SK-N-MC (cell line): ENCODE data around the gene HIGD1C.
"Not testable (repeated sequence)": the region's sequence is repeated elsewhere in the genome, so short reads cannot be mapped to it uniquely, and the experiment has no call there.

Source experiments
- DNase-seq: peaks from one replicate; pipeline ENCODE4 v3.0.0-alpha.2; 2011; ENCODE audit warnings: low read depth, low spot score
- H3K27ac ChIP-seq: fragments of 200-600 bp; sonication (generic); 2 replicates; pipeline ENCODE4 v1.5.1; 2016; ENCODE audit warnings: mixed run types
- H3K36me3 ChIP-seq: fragments of 200-600 bp; sonication (generic); 2 replicates; pipeline ENCODE4 v1.6.1; 2017; ENCODE audit warnings: antibody characterized with exemption, low read length, mixed read lengths; ENCODE audit not compliant: insufficient read depth
- H3K4me3 ChIP-seq: fragments of 200-600 bp; sonication (generic); 2 replicates; pipeline ENCODE4 v1.5.1; 2016
- H3K9ac ChIP-seq: fragments of 200-600 bp; sonication (generic); 2 replicates; pipeline ENCODE4 v1.8.0; 2017; ENCODE audit warnings: mixed run types, mixed read lengths; ENCODE audit not compliant: insufficient read length
- H3K9me3 ChIP-seq: fragments of 200-600 bp; sonication (generic); 2 replicates; pipeline ENCODE4 v1.6.1; 2017; ENCODE audit warnings: low read depth, mild to moderate bottlenecking, antibody characterized with exemption, low read length, moderate library complexity, mixed read lengths
- EZH2 ChIP-seq: fragments of 200-600 bp; sonication (generic); IDR thresholded peaks from one replicate; pipeline ENCODE4 v1.6.1; 2017; ENCODE audit warnings: antibody characterized with exemption
- FOXP2 ChIP-seq: optimal IDR thresholded peaks from 2 replicates; pipeline ENCODE3; 2011; ENCODE audit warnings: mild to moderate bottlenecking, moderate library complexity; ENCODE audit not compliant: insufficient read depth; ENCODE audit errors: extremely low read length, control extremely low read depth
- POLR2AphosphoS5 ChIP-seq: IDR thresholded peaks from 2 replicates; pipeline ENCODE4 v1.6.1; 2012; ENCODE audit warnings: mild to moderate bottlenecking, low read depth, low read length, borderline replicate concordance

The HIGD1C gene

GRCh38 chr12:50923361-50924130, 28.8 kb upstream of the HIGD1C start:
- DNase-seq, result no peak
- no peaks in the 10 kb centered on the region for H3K36me3 ChIP-seq
- TF ChIP-seq FOXP2 (no peak), POLR2AphosphoS5 (no peak), EZH2 (no peak)
- H3K9me3 ChIP-seq, result 0 out of 2 replicates have a peak, but pooled peaks cover 3% of the 10 kb centered on the region
- peak overlapping the region; percentile 79; the same call in 1 of the 2 replicates for H3K27ac ChIP-seq
- no peak overlapping the region for H3K9ac ChIP-seq
- H3K4me3 ChIP-seq, result peak overlapping the region; percentile 77

DNA sequence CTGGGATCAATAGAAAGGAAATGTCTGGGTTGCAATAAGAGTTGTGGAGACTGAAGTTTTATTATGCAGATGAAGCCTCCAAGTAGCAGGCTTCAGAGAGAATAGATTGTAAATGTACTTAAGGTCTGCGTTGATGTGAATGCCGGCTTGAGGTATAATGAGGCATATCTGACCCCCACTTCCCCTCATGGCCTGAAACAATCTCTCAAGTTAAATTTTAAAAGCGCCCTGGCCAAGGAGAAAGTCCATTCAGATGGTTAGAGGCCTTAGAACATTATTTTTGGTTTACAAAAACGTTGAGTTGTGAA, 28.3 kb upstream of the HIGD1C start:
- Histone ChIP-seq H3K9ac (peak overlapping the region; percentile 46), H3K9me3 (0 out of 2 replicates have a peak, but pooled peaks cover 3% of the 10 kb centered on the region), H3K36me3 (no peaks in the 10 kb centered on the region), H3K27ac (peak overlapping the region; percentile 79), H3K4me3 (peak overlapping the region; percentile 77)
- TF ChIP-seq FOXP2 (no peak), POLR2AphosphoS5 (no peak), EZH2 (no peak)
- DNase-seq, result no peak

DNA sequence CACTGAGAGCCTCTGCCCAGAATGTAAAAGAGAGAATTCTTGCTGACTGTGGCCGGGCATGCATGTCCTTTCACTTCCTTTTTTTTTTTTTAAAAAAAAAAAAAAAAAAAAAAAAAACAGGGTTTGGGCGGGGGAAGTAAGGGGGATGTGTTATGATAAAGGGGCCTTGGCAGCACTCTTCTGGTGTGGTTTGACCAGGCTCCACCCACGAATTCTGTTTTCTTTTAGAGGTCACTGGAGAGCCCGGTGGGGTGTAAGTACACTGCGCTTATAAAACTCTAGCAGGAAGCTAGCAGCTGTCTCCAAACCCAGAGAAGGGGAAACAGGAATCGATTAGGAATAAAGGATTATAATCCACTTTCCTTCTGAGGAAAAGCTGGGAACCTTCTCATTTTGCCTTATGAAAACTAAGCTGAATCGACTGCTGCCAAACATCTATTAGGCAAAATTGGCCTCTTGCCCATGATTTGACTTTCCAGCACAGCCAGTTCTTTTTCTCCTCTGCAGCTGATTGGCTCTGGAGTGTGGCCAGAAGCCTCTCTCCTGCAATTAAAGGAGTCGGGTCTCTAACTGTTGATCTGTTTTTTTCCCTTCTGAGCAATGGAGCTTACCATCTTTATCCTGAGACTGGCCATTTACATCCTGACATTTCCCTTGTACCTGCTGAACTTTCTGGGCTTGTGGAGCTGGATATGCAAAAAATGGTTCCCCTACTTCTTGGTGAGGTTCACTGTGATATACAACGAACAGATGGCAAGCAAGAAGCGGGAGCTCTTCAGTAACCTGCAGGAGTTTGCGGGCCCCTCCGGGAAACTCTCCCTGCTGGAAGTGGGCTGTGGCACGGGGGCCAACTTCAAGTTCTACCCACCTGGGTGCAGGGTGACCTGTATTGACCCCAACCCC, 27.7 kb upstream of the HIGD1C start:
- H3K9ac ChIP-seq, result peak overlapping the region; percentile 46
- H3K27ac ChIP-seq, result peak overlapping the region; percentile 79
- H3K36me3 ChIP-seq, result no peaks in the 10 kb centered on the region
- no peak for DNase-seq
- 0 out of 2 replicates have a peak, but pooled peaks cover 3% of the 10 kb centered on the region for H3K9me3 ChIP-seq
- TF ChIP-seq FOXP2 (no peak), POLR2AphosphoS5 (peak; percentile 54), EZH2 (no peak)
- H3K4me3 ChIP-seq, result peak overlapping the region; percentile 77

DNA sequence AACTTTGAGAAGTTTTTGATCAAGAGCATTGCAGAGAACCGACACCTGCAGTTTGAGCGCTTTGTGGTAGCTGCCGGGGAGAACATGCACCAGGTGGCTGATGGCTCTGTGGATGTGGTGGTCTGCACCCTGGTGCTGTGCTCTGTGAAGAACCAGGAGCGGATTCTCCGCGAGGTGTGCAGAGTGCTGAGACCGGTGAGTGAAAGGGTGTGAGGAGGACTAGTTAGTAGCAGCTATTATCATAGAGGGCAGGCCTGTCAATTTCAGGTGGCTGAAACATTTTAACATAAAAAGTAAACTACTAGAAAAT, 27.0 kb upstream of the HIGD1C start:
- Histone ChIP-seq H3K4me3 (peak overlapping the region; percentile 77), H3K27ac (no peak overlapping the region; the same call in 1 of the 2 replicates), H3K9ac (peak overlapping the region; percentile 39), H3K36me3 (no peaks in the 10 kb centered on the region), H3K9me3 (0 out of 2 replicates have a peak, but pooled peaks cover 3% of the 10 kb centered on the region)
- no peak for DNase-seq
- TF ChIP-seq POLR2AphosphoS5 (no peak), FOXP2 (no peak), EZH2 (no peak)

- Histone ChIP-seq H3K36me3 (0 out of 2 replicates have a peak, but pooled peaks cover 3% of the 10 kb centered on the region), H3K27ac (no peak overlapping the region), H3K9ac (peak overlapping the region; percentile 39), H3K9me3 (0 out of 2 replicates have a peak, but pooled peaks cover 3% of the 10 kb centered on the region), H3K4me3 (peak overlapping the region; percentile 77)
- no peak for DNase-seq
- TF ChIP-seq POLR2AphosphoS5 (no peak), FOXP2 (no peak), EZH2 (no peak)
These were observed 26.4 kb upstream of the HIGD1C start for GRCh38 chr12:50925920-50926319.

DNA sequence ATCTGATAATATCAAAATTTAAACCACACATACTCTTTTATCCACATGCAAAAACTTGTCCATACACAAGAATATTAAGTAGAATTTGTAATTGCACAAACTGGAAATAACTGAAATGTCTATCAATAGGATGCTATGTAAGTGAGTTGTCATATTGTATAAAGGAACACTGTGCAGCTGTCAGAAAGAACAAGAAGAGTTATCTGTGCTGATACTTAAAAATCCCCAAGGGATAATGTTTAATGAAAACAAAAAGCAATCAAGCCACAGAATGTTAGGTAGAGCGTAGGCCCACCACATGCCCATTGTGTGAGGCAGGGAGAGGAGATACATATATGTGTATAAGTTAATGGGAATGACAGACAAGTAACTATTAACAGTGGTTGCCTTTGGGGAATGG, 25.9 kb upstream of the HIGD1C start:
- peak overlapping the region; percentile 14 for H3K9ac ChIP-seq
- H3K4me3 ChIP-seq, result peak overlapping the region; percentile 77
- no peak for DNase-seq
- TF ChIP-seq FOXP2, result no peak
- no peak for TF ChIP-seq EZH2
- TF ChIP-seq POLR2AphosphoS5, result no peak
- 0 out of 2 replicates have a peak, but pooled peaks cover 2% of the 10 kb centered on the region for H3K9me3 ChIP-seq
- H3K27ac ChIP-seq, result no peak overlapping the region
- H3K36me3 ChIP-seq, result 0 out of 2 replicates have a peak, but pooled peaks cover 5% of the 10 kb centered on the region

- not testable (repeated sequence) for H3K9ac ChIP-seq, DNase-seq
- 0 out of 2 replicates have a peak overlapping the region, but pooled peaks have one; percentile 51 for H3K27ac ChIP-seq
These were observed 25.4 kb upstream of the HIGD1C start for GRCh38 chr12:50926932-50927331.

DNA sequence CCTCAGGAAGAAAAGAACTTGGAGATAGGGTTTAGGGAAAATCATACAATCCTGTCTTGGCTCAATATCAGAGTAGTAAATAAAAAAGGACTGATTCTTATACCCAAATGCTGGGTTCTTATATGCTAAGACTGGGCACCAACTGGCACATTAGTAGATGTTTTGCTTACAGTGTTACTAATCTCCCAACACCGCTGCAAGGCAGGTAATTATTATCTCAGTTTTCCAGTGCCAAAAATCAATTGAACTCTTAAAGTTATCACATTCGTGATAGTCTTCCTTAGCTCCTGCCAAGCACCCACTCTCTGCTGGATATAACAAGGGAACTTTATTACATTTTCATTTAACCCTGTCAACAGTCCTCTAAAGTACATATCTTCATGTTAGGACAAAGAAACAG, 25.0 kb upstream of the HIGD1C start:
- TF ChIP-seq POLR2AphosphoS5 (no peak), EZH2 (no peak), FOXP2 (no peak)
- no peak for DNase-seq
- peak overlapping the region; percentile 77 for H3K4me3 ChIP-seq
- H3K36me3 ChIP-seq, result 0 out of 2 replicates have a peak, but pooled peaks cover 5% of the 10 kb centered on the region
- no peaks in the 10 kb centered on the region for H3K9me3 ChIP-seq
- H3K9ac ChIP-seq, result peak overlapping the region; percentile 17
- H3K27ac ChIP-seq, result peak overlapping the region; percentile 51; the same call in 1 of the 2 replicates

More at GRCh38 chr12:50926932-50927331, 25.4 kb upstream of the HIGD1C start:
- H3K36me3 ChIP-seq, H3K9me3 ChIP-seq: not testable (repeated sequence)
- H3K4me3 ChIP-seq, result peak overlapping the region; percentile 77
